Thyroid gland (tissue), 4 donors: ENCODE results near the gene MTSS2.

Experiments
- CTCF ChIP-seq, 6 experiments: fragments of 200-600 bp in 3 of 6; fragments of 450-650 bp in 3 of 6; sonication (generic) in 3 of 6; IDR thresholded peaks; one replicate each; pipeline ENCODE4 v1.5.1; 2016 to 2019; ENCODE audit warnings: antibody characterized with exemption in 6 of 6, mild to moderate bottlenecking in 2 of 6, inconsistent platforms in 1 of 6, moderate library complexity in 1 of 6
- POLR2A ChIP-seq, 2 donors: fragments of 450-650 bp; IDR thresholded peaks; one replicate each; pipeline ENCODE4 v1.6.1; 2017; ENCODE audit warnings: antibody characterized with exemption in 2 of 2, mild to moderate bottlenecking in 2 of 2, moderate library complexity in 1 of 2

- TF ChIP-seq CTCF (IDR thresholded peaks at IDR 0.05): no peak
- TF ChIP-seq POLR2A (IDR thresholded peaks at IDR 0.05): no peak
Measured at GRCh38 chr16:70730031-70730430, 44.2 kb upstream of the MTSS2 start.
